ENCODE results near the gene PDPN. TPM values are rescaled to one million over a fixed set of nuclear protein-coding genes. Genes with fewer than 3 reads are reported as not detected.

The PDPN gene
- total and polyA plus RNA-seq, 9 of the 15 experiments (the other 6 are each of a cell fraction or from before 2014, with no cell fraction given), result 0.11 TPM; not detected in 8

DNA sequence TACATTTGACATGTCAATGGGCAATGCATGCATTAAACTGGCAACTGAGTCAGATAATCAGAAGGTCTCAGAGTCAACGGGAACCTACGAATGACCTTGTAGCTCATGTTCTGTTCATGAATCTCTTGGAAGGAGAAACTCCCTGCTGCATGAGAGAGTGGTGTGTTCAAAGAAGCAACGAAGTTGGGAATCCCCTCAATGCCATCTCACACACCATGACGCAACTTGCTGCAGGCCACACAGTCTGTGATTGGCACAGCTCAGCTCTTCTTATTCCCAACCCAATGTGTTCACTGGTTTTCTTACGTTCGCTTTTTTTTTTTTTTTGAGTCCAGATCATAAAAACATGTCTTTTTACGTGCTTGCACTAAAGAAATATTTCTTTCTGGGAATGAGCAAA is 62.9 kb downstream of the PDPN start (continued):
- TF ChIP-seq, protein P1, sequence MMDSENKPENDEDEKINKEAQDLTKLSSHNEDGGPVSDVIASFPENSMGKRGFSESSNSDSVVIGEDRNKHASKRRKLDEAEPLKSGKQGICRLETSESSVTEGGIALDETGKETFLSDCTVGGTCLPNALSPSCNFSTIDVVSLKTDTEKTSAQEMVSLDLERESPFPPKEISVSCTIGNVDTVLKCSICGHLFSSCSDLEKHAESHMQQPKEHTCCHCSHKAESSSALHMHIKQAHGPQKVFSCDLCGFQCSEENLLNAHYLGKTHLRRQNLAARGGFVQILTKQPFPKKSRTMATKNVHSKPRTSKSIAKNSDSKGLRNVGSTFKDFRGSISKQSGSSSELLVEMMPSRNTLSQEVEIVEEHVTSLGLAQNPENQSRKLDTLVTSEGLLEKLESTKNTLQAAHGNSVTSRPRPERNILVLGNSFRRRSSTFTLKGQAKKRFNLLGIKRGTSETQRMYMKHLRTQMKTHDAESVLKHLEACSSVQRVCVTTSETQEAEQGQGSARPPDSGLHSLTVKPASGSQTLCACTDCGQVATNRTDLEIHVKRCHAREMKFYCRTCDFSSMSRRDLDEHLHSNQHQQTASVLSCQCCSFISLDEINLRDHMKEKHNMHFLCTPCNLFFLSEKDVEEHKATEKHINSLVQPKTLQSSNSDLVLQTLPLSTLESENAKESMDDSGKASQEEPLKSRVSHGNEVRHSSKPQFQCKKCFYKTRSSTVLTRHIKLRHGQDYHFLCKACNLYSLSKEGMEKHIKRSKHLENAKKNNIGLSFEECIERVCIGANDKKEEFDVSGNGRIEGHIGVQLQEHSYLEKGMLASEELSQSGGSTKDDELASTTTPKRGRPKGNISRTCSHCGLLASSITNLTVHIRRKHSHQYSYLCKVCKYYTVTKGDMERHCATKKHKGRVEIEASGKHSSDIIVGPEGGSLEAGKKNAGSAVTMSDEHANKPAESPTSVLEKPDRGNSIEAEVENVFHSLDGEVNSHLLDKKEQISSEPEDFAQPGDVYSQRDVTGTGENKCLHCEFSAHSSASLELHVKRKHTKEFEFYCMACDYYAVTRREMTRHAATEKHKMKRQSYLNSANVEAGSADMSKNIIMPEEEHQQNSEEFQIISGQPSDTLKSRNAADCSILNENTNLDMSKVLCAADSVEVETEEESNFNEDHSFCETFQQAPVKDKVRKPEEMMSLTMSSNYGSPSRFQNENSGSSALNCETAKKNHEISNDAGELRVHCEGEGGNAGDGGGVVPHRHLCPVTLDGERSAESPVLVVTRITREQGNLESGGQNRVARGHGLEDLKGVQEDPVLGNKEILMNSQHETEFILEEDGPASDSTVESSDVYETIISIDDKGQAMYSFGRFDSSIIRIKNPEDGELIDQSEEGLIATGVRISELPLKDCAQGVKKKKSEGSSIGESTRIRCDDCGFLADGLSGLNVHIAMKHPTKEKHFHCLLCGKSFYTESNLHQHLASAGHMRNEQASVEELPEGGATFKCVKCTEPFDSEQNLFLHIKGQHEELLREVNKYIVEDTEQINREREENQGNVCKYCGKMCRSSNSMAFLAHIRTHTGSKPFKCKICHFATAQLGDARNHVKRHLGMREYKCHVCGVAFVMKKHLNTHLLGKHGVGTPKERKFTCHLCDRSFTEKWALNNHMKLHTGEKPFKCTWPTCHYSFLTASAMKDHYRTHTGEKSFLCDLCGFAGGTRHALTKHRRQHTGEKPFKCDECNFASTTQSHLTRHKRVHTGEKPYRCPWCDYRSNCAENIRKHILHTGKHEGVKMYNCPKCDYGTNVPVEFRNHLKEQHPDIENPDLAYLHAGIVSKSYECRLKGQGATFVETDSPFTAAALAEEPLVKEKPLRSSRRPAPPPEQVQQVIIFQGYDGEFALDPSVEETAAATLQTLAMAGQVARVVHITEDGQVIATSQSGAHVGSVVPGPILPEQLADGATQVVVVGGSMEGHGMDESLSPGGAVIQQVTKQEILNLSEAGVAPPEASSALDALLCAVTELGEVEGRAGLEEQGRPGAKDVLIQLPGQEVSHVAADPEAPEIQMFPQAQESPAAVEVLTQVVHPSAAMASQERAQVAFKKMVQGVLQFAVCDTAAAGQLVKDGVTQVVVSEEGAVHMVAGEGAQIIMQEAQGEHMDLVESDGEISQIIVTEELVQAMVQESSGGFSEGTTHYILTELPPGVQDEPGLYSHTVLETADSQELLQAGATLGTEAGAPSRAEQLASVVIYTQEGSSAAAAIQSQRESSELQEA (IDR thresholded peaks at IDR 0.05; ENCODE audit: low read depth), result no peak
- TF ChIP-seq MAFG (tag; conservative IDR thresholded peaks at IDR 0.05), result no peak
- TF ChIP-seq, protein P2, sequence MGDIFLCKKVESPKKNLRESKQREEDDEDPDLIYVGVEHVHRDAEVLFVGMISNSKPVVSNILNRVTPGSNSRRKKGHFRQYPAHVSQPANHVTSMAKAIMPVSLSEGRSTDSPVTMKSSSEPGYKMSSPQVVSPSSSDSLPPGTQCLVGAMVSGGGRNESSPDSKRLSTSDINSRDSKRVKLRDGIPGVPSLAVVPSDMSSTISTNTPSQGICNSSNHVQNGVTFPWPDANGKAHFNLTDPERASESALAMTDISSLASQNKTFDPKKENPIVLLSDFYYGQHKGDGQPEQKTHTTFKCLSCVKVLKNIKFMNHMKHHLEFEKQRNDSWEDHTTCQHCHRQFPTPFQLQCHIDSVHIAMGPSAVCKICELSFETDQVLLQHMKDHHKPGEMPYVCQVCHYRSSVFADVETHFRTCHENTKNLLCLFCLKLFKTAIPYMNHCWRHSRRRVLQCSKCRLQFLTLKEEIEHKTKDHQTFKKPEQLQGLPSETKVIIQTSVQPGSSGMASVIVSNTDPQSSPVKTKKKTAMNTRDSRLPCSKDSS (IDR thresholded peaks at IDR 0.05; ENCODE audit: low read depth, partially characterized antibody), result no peak

All from K562 (cell line).